K562 (cell line): Measurements from ENCODE around the gene PGBD1. TPM values are rescaled to one million over a fixed set of nuclear protein-coding genes. Genes with fewer than 3 reads are reported as not detected.

Experiments used
- CHD1 ChIP-seq: fragments of 200-600 bp; sonication (generic); IDR thresholded peaks from one replicate; pipeline ENCODE4 v1.6.1; 2012; ENCODE audit warnings: mild to moderate bottlenecking, moderate library complexity, low read length, inconsistent platforms
- EWSR1 ChIP-seq: fragments of 450-650 bp; IDR thresholded peaks from 2 replicates; pipeline ENCODE4 v1.6.1; 2018; ENCODE audit warnings: borderline replicate concordance, mild to moderate bottlenecking, low read depth, moderate library complexity; ENCODE audit not compliant: partially characterized antibody
- HDAC2 ChIP-seq: fragments of 450-650 bp; IDR thresholded peaks from 2 replicates; pipeline ENCODE4 v1.6.1; 2016; ENCODE audit warnings: mild to moderate bottlenecking
- JUND ChIP-seq, 2 experiments: IDR thresholded peaks; 2 replicates in 1 of 2; 3 replicates in 1 of 2; pipeline ENCODE4 v1.6.1; 2011; ENCODE audit warnings: borderline replicate concordance in 2 of 2, low read depth in 2 of 2, low read length in 2 of 2, improper control_type of control experiment in 1 of 2, missing biosample characterization in 1 of 2, missing genetic modification characterization in 1 of 2, missing genetic modification reagents in 1 of 2
- NFE2 ChIP-seq: IDR thresholded peaks from 2 replicates; pipeline ENCODE4 v1.6.1; 2014; ENCODE audit warnings: antibody characterized with exemption, low read depth
- NR2C1 ChIP-seq, 2 experiments: fragments of 450-650 bp; IDR thresholded peaks; 2 replicates each; pipeline ENCODE4 v1.6.1; 2017; ENCODE audit warnings: mild to moderate bottlenecking in 2 of 2, antibody characterized with exemption in 1 of 2, inconsistent platforms in 1 of 2, missing compliant biosample characterization in 1 of 2, missing genetic modification characterization in 1 of 2
- RCOR1 ChIP-seq, 2 experiments: IDR thresholded peaks; 2 replicates each; pipeline ENCODE4 v1.6.1; 2012; ENCODE audit warnings: low read depth in 2 of 2, low read length in 2 of 2, borderline replicate concordance in 1 of 2, improper control_type of control experiment in 1 of 2
- RERE ChIP-seq: sonication (generic); formaldehyde crosslinking; IDR thresholded peaks from 2 replicates; pipeline ENCODE4 v1.8.0; 2023; ENCODE audit warnings: missing genetic modification reagents, mild to moderate bottlenecking, borderline replicate concordance
- U2AF2 ChIP-seq: fragments of 200-400 bp; formaldehyde crosslinking; optimal IDR thresholded peaks from 2 replicates; pipeline ENCODE3; 2017; ENCODE audit warnings: low read depth, mild to moderate bottlenecking, low read length
- ZEB2 ChIP-seq: fragments of 450-650 bp; IDR thresholded peaks from 2 replicates; pipeline ENCODE4 v1.6.1; 2016
- ZNF316 ChIP-seq: fragments of 450-650 bp; IDR thresholded peaks from 2 replicates; pipeline ENCODE4 v1.6.1; 2016
- polyA plus RNA-seq, 8 experiments: library from polyadenylated mRNA; depleted of rRNA in 4 of 8; stranded (reverse) in 5 of 8; unstranded in 3 of 8; fragments of >200 nt; fragmentation: Nextera tagmentation in 2 of 8; fragmentation: Illumina TruSeq in 1 of 8; extraction: Ambion mirVana in 2 of 8; extraction: Trizol in 1 of 8; gene quantifications; 2 replicates each; pipeline versions ENCODE4 v1.2.1 to v1.2.3, GENCODE V29; 2011 to 2014; ENCODE audit warnings: inconsistent platforms in 1 of 8, missing spikeins in 1 of 8
- total RNA-seq, 7 experiments: library from RNA; depleted of rRNA in 6 of 7; stranded (reverse); fragments of >200 nt in 6 of 7; fragmentation: Illumina TruSeq in 2 of 7; extraction: Trizol in 2 of 7; gene quantifications; 2 replicates each; pipeline versions ENCODE4 v1.2.1 to v1.2.3, GENCODE V29; 2011 to 2021; ENCODE audit warnings: low replicate concordance in 1 of 7
- TF ChIP-seq, protein P1 (sequence below): fragments of 250-450 bp; sonication (Bioruptor Pico); IDR thresholded peaks from 2 replicates; pipeline ENCODE4 v1.9.0; 2021; ENCODE audit warnings: mild to moderate bottlenecking
- TF ChIP-seq, protein P2 (sequence below): fragments of 250-450 bp; sonication (Bioruptor Pico); IDR thresholded peaks from 2 replicates; pipeline ENCODE4 v1.4.0; 2020; ENCODE audit warnings: mild to moderate bottlenecking
- TF ChIP-seq, protein P3 (sequence below): sonication (generic); formaldehyde crosslinking; IDR thresholded peaks from 2 replicates; pipeline ENCODE4 v1.8.1; 2023; ENCODE audit warnings: mild to moderate bottlenecking, missing genetic modification reagents
- TF ChIP-seq, protein P4 (sequence below): fragments of 450-650 bp; formaldehyde crosslinking; IDR thresholded peaks from 2 replicates; pipeline ENCODE4 v1.4.0; 2020; ENCODE audit warnings: mild to moderate bottlenecking

PGBD1 gene
- total and polyA plus RNA-seq, 9 of the 15 experiments (the other 6 are each of a cell fraction or from before 2014, with no cell fraction given), result 3.3 to 9.0 (median 7.3) TPM

DNA sequence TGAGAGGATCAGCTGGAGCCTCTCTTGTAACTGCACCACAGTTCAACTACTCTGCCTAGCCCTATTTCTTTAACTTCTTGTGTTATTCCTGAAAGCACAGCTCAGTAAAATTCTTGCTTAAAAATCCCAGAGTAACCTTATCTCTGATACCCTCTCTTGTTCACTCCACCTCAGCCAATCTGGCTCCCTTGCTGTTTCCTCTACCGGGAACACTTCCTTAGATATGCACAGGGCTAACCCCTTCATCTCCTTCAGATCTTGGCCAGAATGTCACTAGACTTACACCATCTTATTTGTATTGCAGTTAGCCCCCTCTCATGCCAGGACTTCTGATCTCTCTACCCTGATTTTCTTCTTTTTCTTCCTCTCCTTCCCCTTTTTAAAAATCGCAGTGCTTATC lies 65.7 kb downstream of the PGBD1 start (continued):
- TF ChIP-seq RERE (CRISPR knock-in tag) (no peak), CHD1 (no peak), JUND (IDR thresholded peaks at IDR 0.05; ENCODE audit: borderline replicate concordance, low read depth, low read length) (no peak), JUND (tag; IDR thresholded peaks at IDR 0.05; ENCODE audit: borderline replicate concordance, low read depth, low read length) (no peak), NFE2 (no peak), NR2C1 (IDR thresholded peaks at IDR 0.05) (no peak), NR2C1 (tag; IDR thresholded peaks at IDR 0.05) (no peak), HDAC2 (0 out of 2 replicates have a peak, but pooled peaks have one; percentile 35), RCOR1 (IDR thresholded peaks at IDR 0.05; ENCODE audit: borderline replicate concordance in 1 of 2, low read depth in 2 of 2, low read length in 2 of 2) (peak in 1 of 2 experiments; percentile 75; a peak in 1 of 4 replicates), ZEB2 (0 out of 2 replicates have a peak, but pooled peaks have one; percentile 14), ZNF316 (no peak), U2AF2 (no peak), EWSR1 (no peak)
- TF ChIP-seq, protein P1, sequence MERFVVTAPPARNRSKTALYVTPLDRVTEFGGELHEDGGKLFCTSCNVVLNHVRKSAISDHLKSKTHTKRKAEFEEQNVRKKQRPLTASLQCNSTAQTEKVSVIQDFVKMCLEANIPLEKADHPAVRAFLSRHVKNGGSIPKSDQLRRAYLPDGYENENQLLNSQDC, result no peak
- TF ChIP-seq, protein P2, sequence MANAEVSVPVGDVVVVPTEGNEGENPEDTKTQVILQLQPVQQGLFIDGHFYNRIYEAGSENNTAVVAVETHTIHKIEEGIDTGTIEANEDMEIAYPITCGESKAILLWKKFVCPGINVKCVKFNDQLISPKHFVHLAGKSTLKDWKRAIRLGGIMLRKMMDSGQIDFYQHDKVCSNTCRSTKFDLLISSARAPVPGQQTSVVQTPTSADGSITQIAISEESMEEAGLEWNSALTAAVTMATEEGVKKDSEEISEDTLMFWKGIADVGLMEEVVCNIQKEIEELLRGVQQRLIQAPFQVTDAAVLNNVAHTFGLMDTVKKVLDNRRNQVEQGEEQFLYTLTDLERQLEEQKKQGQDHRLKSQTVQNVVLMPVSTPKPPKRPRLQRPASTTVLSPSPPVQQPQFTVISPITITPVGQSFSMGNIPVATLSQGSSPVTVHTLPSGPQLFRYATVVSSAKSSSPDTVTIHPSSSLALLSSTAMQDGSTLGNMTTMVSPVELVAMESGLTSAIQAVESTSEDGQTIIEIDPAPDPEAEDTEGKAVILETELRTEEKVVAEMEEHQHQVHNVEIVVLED, result no peak
- TF ChIP-seq, protein P3, sequence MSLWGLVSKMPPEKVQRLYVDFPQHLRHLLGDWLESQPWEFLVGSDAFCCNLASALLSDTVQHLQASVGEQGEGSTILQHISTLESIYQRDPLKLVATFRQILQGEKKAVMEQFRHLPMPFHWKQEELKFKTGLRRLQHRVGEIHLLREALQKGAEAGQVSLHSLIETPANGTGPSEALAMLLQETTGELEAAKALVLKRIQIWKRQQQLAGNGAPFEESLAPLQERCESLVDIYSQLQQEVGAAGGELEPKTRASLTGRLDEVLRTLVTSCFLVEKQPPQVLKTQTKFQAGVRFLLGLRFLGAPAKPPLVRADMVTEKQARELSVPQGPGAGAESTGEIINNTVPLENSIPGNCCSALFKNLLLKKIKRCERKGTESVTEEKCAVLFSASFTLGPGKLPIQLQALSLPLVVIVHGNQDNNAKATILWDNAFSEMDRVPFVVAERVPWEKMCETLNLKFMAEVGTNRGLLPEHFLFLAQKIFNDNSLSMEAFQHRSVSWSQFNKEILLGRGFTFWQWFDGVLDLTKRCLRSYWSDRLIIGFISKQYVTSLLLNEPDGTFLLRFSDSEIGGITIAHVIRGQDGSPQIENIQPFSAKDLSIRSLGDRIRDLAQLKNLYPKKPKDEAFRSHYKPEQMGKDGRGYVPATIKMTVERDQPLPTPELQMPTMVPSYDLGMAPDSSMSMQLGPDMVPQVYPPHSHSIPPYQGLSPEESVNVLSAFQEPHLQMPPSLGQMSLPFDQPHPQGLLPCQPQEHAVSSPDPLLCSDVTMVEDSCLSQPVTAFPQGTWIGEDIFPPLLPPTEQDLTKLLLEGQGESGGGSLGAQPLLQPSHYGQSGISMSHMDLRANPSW (CRISPR knock-in tag), result no peak
- TF ChIP-seq, protein P4, sequence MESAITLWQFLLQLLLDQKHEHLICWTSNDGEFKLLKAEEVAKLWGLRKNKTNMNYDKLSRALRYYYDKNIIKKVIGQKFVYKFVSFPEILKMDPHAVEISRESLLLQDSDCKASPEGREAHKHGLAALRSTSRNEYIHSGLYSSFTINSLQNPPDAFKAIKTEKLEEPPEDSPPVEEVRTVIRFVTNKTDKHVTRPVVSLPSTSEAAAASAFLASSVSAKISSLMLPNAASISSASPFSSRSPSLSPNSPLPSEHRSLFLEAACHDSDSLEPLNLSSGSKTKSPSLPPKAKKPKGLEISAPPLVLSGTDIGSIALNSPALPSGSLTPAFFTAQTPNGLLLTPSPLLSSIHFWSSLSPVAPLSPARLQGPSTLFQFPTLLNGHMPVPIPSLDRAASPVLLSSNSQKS (CRISPR knock-in tag), result no peak
